Right hindlimb (tissue), 1 donor: ENCODE results near the gene MTOR.
"Not testable (repeated sequence)": the region's sequence is repeated elsewhere in the genome, so short reads cannot be mapped to it uniquely, and the experiment has no call there.

Experiments used
- DNase-seq: peaks from one replicate; pipeline ENCODE4 v3.0.0-alpha.2; 2018

MTOR gene

GRCh38 chr1:11178021-11179015, 84.0 kb downstream of the MTOR start:
- DNase-seq = no peak

- DNase-seq = peak; percentile 46
Observed at GRCh38 chr1:11176081-11176706, 86.2 kb downstream of the MTOR start.

GRCh38 chr1:11175461-11175860, 86.9 kb downstream of the MTOR start:
- no peak for DNase-seq

GRCh38 chr1:11174261-11174942, 87.9 kb downstream of the MTOR start:
- peak; percentile 34 for DNase-seq

GRCh38 chr1:11170102-11170501, 92.2 kb downstream of the MTOR start:
- DNase-seq = no peak

- DNase-seq = no peak
Observed at GRCh38 chr1:11169202-11169601, 93.1 kb downstream of the MTOR start.

GRCh38 chr1:11168731-11169130, 93.6 kb downstream of the MTOR start:
- no peak for DNase-seq

GRCh38 chr1:11166744-11167143, 95.6 kb downstream of the MTOR start:
- not testable (repeated sequence) for DNase-seq

- not testable (repeated sequence) for DNase-seq
Observed at GRCh38 chr1:11162752-11163151, 99.6 kb downstream of the MTOR start.

- DNase-seq = no peak
Observed at GRCh38 chr1:11158720-11159321, 103.5 kb downstream of the MTOR start.

GRCh38 chr1:11158291-11158690, 104.1 kb downstream of the MTOR start:
- no peak for DNase-seq

- peak; percentile 65 for DNase-seq
Observed at GRCh38 chr1:11157867-11158266, 104.5 kb downstream of the MTOR start.

- no peak for DNase-seq
Observed at GRCh38 chr1:11157394-11157793, 105.0 kb downstream of the MTOR start.

- DNase-seq = no peak
Observed at GRCh38 chr1:11156963-11157362, 105.4 kb downstream of the MTOR start.

- no peak for DNase-seq
Observed at GRCh38 chr1:11156441-11156840, 105.9 kb downstream of the MTOR start.

- DNase-seq = no peak
Observed at GRCh38 chr1:11153184-11153583, 109.2 kb downstream of the MTOR start.

GRCh38 chr1:11152755-11153154, 109.6 kb downstream of the MTOR start:
- no peak for DNase-seq

GRCh38 chr1:11151826-11152612, 110.3 kb downstream of the MTOR start:
- peak; percentile 62 for DNase-seq

GRCh38 chr1:11151114-11151513, 111.2 kb downstream of the MTOR start:
- no peak for DNase-seq

- DNase-seq = peak; percentile 65
Observed at GRCh38 chr1:11150326-11150725, 112.0 kb downstream of the MTOR start.

GRCh38 chr1:11147197-11147770, 115.1 kb downstream of the MTOR start:
- no peak for DNase-seq

- DNase-seq = no peak
Observed at GRCh38 chr1:11145741-11146140, 116.6 kb downstream of the MTOR start.
